HG03439 (cell line): Measurements from ENCODE around the gene CCNY.
"Not testable (repeated sequence)": the region's sequence is repeated elsewhere in the genome, so short reads cannot be mapped to it uniquely, and the experiment has no call there.

ENCODE experiments used
- ATAC-seq: cut with Tn5 transposase; IDR thresholded peaks from one replicate; pipeline ENCODE4 v1.9.1; 2021; ENCODE audit warnings: mild to moderate bottlenecking, moderate library complexity; ENCODE audit not compliant: unreplicated experiment

CCNY gene

GRCh38 chr10:35400595-35401268, 64.4 kb downstream of the CCNY start:
- no peak for ATAC-seq

DNA sequence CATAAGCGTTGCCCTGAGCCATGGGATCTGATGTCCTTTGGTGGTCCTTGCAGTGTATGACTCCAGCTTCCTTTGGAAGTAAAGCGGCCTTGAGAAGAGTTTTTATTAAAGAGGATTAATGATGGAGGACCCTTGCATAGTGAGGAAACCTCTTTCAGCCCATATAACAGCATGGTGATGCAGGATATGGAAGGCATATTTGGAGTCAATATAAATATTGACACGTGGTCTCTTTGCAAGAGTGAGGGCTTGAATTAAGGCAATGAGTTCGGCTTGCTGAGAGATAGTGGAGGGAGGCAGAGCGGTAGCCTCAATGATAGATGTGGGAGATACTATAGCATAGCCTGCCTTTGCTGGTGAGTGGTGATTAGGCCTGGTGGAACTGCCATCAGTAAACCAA, 67.2 kb downstream of the CCNY start:
- ATAC-seq = not testable (repeated sequence)

DNA sequence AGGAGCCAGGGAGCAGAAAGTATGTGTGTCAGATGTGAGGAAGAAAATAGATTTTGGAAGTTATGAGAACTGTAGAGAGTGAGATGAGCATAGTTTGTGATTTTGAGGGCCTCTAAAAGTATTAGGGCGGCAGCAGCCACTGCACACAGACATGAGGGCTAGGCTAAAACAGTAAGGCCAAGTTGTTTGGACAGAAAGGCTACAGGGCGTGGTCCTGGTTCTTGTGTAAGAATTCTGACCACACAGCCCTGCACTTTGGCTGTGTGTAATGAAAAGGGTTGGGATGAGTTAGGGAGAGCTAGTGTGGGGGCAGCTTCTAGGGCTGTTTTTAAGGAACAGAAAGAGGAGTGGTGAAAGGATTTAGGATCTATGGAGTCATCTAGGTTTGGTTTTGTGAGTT, 67.8 kb downstream of the CCNY start:
- not testable (repeated sequence) for ATAC-seq

- ATAC-seq = not testable (repeated sequence)
Observed at GRCh38 chr10:35406003-35406630, 69.8 kb downstream of the CCNY start.

DNA sequence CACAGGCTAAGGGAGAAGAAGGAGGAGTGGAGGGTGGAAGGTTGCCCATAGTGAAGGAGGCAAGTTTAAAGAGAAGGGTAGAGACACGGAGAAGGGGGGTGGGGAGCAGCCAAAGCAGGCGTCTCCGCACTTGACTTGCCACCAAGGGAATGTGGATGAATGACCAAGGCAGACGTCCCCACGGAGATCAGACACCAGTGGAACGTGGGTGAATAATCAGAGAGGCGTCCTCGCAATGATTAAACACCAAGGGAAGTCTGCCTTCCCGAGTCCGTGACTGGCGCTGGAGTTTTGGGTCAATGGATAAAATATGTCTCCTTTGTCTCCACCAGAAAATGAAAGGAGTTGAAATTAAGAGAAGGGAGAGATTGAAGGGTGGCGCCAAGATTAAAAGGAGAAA, 71.4 kb downstream of the CCNY start:
- not testable (repeated sequence) for ATAC-seq

DNA sequence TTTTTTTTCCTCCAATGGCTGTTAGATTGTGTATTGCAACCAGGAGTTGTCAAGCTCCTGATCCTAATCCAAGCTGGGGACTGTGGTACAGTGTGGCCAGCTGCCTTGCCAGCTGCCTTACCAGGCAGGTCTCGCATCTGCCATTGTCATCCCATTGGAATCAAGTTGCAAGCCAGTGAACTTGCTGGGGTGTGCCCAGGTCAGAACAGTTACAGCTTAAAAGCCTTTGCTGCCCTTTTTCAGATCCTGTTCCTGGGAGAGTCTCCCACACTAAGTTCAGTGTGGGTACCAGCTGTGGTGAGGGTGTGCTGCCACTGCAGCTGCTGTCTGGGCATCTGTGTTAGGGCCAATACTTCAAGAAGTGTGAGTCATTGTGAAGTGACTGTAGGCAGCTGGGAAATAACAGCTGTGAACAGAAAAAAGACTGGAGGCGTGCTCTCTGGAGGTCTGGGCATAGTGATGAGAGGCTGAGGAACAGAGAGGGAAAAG, 72.8 kb downstream of the CCNY start:
- ATAC-seq = no peak

DNA sequence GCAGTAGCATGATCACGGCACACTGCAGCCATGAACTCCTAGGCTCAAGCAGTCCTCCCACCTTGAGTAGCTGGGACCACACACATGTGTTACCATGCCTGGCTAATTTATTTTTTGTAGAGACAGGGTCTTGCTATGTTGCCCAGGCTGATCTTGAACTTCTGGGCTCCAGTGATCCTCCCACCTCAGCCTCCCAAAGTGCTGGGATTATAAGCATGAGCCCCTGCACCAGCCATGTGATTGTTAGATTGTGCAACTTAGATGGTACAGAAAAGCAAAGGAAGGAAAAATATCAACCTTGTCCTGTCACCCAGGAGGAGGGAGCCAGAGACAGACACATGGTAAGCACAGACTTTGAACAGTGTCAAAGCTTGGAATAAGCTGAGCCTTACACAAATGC, 73.5 kb downstream of the CCNY start:
- no peak for ATAC-seq

DNA sequence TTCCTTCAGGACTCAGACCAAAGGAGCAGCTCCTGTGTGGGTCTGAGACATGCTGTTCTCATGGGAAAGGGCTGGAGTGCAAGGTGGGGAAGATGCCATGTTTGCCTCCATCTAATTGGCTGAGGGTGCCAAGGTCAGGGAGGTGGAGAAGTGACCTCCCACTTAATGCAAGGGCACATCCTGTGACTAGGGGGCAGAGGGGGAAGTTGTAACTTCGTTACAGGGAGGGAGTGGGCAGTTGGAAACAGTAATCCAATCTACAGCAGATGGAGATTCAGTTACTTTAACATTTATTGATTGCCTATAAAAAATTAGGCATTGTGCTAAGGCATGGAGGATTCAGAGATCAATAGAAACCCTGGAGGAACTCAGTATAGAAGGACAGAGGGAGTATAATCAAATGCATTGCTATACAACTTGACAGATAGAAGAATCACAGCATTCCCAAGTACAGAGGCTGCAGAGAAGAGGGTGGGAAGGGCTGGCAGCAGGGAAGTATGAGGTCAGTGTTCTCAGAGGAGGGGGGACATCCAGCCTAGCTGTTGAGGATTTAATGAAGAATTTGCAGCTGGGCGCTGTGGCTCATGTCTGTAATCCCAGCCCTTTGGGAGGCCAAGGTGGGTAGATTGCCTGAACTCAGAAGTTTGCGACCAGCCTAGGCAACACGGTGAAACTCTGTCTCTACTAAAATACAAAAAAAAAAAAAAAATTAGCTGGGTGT, 75.9 kb downstream of the CCNY start:
- ATAC-seq = no peak

- ATAC-seq = no peak
Observed at GRCh38 chr10:35412900-35413491, 76.7 kb downstream of the CCNY start.

GRCh38 chr10:35413985-35414861, 77.9 kb downstream of the CCNY start:
- ATAC-seq = no peak

- ATAC-seq = no peak
Observed at GRCh38 chr10:35415505-35415904, 79.2 kb downstream of the CCNY start.

DNA sequence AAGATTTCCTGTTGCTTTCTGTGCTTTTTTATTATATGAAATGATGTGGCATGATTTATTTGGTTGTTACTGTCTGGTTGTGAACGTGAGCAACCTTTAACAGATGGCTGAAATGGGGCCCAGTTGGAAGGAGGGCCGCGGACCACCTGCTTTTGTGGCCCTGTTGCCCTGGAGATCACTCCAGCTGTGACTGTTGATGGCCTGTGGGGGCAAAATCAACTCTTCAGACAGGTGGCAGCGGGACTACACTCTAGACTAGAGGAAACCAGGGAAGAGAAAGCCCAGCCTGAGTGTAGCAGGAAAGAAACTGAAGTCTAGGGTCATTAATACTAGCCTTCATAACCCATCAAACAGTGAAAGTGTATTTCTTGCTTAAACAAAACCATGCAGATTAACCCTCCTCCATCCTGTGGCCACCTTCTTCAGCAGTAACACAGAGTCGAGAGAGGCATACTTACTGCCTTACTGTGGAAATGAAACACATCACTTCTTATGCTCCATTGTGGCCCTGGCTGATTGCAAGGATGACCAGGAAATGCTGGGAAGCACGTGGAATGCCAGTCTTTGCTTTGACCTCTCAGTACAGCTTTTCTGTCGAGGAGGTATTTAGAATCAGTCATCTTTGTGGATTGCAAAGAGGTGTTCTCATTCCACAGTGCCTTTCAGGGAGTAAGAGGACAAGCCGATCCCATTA, 80.5 kb downstream of the CCNY start:
- ATAC-seq = no peak

DNA sequence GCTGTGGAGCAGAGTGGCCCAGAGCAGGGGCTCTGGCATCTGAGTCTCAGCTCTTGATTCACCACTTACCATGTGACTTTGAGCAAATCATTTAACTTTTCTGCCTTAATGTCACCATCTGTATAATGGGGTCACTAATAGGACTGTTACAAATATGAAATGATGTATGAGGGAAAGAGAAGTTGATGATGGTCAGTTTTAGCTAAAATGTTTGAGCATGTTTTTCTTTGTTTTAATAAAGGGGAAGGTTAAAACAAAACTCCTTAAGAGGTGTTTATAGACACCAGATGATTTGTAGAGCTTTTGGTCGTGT, 81.0 kb downstream of the CCNY start:
- no peak for ATAC-seq

- no peak for ATAC-seq
Observed at GRCh38 chr10:35417795-35418194, 81.5 kb downstream of the CCNY start.

- not testable (repeated sequence) for ATAC-seq
Observed at GRCh38 chr10:35418580-35418979, 82.3 kb downstream of the CCNY start.

DNA sequence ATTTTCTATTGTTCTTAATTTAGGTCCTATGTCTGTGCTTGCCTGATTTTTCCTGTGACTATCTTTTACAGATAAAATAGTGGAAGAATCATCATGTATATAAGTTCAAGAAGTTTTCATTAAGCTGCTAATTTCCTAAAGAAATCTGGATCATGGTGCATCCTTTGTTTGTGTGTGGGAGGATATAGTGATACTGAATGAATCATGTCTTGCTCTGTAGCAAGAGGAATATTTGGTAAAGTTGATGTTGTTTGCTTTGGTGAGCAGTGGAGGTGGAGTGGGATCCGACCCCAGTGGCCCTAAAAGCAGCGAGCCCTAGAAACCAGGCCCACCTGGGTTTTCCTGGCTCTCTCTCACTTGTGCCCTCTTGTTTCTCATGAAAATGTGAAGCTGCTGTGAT, 83.7 kb downstream of the CCNY start:
- no peak for ATAC-seq

GRCh38 chr10:35420827-35421552, 84.7 kb downstream of the CCNY start:
- no peak for ATAC-seq

DNA sequence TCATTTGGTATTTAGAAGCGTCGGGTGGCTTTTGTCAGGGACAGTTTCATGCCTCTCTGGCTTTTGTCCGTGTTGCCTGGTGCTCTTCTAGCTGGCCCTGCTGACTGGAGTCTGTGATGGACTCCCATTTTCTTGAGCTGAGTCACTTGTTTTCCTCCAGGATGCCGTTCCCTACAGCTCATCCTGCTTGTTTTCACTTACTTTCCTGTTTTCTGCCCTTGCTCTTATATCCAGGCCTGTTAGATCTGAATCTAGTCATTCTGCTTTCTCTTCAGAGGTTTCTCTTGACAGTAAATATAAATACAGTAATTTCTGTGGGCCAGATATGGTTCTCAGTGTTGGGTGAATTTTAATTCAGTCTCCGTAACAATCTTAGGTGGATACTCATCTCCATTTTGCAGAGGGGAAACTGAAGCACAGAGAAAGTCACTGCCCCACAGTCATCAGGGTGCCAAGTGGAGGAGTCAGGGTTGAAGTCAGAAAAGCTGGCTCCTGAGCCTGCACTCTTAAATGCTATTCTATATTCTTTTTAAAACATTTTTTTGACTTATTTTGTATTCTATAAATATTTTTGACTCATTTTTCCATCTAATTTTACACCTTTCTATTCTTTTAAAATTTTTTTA, 85.4 kb downstream of the CCNY start:
- ATAC-seq = no peak

DNA sequence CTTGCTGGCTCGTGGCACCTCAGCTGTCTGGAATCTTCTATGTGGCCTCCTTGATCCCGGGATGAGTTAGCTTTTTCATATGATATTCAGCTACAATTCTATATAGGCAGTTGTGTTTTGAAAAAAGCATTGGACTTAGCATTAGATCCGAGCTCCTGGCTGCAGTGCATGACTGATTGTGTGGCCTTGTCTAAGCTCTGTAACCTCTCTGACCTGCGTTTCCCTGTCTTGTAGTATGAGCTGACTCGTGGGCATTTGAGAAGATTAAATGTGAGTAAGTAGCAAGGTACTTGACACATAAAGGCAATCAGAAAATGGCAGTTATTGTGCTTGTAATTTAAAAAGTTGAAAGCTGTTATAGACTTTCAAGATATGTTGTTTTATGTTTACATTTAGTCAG, 85.9 kb downstream of the CCNY start:
- ATAC-seq = no peak
